GM18873 (cell line): Measurements from ENCODE around the gene CDK13.
"Not testable (repeated sequence)": the region's sequence is repeated elsewhere in the genome, so short reads cannot be mapped to it uniquely, and the experiment has no call there.

ENCODE experiments used
- ATAC-seq: cut with Tn5 transposase; IDR thresholded peaks from one replicate; pipeline ENCODE4 v1.9.1; 2021; ENCODE audit warnings: mild to moderate bottlenecking, moderate library complexity, moderate number of reproducible peaks; ENCODE audit not compliant: unreplicated experiment, low FRiP score

Gene CDK13

DNA sequence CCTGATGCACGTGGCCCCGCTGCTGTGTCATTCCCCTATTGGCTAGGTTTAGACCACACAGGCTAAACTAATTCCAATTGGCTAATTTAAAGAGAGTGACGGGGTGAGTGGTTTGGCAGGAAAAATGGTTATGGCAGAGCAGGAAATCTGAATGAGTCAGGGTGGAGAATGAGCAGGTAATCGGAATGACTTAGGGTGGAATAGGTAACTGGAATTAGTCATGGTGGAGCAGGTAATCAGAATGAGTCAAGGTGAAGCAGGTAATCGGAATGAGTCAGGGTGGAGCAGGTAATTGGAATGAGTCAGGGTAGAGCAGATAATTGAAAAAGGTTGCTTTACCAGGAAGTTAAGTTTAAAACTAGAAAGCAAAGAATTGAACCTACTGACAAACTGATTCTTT, 191.9 kb downstream of the CDK13 start:
- ATAC-seq = not testable (repeated sequence)

GRCh38 chr7:40145596-40146130, 195.6 kb downstream of the CDK13 start:
- not testable (repeated sequence) for ATAC-seq

DNA sequence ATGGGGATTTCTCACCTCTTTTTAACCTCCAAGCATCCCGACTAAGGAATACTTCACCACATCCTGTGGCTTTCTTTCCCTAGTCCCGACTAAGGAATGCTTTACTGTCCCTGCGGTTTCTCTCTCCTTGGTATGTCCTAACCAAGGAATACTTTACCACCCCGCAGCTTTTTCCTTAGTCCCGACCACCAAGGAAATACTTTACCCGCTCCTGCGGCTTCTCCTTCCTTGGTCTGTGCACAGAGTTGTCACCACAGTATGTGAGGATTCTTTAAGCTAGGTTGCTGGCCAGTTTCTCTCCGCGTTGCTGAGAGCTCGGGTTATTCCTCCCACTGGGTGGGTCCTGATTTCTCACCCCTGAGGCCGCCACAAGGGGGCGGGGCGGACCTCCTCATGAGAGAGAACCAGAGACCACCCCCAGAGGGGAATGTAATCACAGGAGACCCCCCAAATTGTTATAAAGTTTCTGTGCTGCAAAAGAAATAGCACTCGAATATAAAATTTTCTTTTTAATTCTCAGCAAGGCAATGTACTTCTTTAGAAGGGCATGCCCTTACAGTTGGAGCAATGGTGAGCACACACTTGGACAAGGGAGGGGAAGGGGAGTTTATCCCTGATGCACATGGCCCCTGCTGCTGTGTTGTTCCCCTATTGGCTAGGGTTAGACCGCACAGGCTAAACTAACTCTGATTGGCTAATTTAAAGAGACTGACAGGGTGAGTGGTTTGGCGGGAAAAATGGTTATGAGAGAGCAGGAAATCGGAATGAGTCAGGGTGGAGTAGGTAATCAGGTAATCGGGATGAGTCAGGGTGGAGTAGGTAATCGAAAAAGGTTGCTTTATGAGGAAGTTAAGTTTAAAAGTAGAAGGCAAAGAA, 197.6 kb downstream of the CDK13 start:
- no peak for ATAC-seq

DNA sequence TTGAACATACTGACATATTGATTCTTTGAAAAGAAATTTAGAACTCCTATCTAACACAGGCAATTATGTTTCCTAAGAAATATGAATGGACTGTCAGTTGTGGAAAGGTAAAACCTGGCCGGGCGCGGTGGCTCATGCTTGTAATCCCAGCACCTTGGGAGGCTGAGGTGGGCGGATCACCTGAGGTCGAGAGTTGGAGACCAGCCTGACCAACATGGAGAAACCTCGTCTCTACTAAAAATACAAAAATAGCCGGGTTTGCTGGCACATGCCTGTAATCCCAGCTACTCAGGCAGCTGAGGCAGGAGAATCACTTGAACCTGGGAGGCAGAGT, 198.2 kb downstream of the CDK13 start:
- not testable (repeated sequence) for ATAC-seq

- ATAC-seq = no peak
Measured at GRCh38 chr7:40148671-40149070, 198.6 kb downstream of the CDK13 start.
